AG09309 (cell line): ENCODE measurements around the gene RBKS.
A peak's percentile ranks its signal among the peaks of the same experiment; 100 is the strongest.

Experiments
- DNase-seq: peaks from one replicate; pipeline ENCODE4 v3.0.0-alpha.2; 2010; ENCODE audit warnings: low read depth
- H3K4me3 ChIP-seq: 2 replicates; pipeline ENCODE4 v1.5.1; 2011; ENCODE audit warnings: mild to moderate bottlenecking, low read depth, low read length, moderate library complexity; ENCODE audit not compliant: control insufficient read depth
- TF ChIP-seq, protein P1 (sequence below): IDR thresholded peaks from 2 replicates; pipeline ENCODE4 v1.5.1; 2011; ENCODE audit warnings: mild to moderate bottlenecking, low read depth, low read length, inconsistent platforms; ENCODE audit not compliant: insufficient read depth, control insufficient read depth; ENCODE audit errors: missing control alignments

RBKS gene

GRCh38 chr2:27804146-27804545, 86.0 kb downstream of the RBKS start:
- TF ChIP-seq, protein P1, sequence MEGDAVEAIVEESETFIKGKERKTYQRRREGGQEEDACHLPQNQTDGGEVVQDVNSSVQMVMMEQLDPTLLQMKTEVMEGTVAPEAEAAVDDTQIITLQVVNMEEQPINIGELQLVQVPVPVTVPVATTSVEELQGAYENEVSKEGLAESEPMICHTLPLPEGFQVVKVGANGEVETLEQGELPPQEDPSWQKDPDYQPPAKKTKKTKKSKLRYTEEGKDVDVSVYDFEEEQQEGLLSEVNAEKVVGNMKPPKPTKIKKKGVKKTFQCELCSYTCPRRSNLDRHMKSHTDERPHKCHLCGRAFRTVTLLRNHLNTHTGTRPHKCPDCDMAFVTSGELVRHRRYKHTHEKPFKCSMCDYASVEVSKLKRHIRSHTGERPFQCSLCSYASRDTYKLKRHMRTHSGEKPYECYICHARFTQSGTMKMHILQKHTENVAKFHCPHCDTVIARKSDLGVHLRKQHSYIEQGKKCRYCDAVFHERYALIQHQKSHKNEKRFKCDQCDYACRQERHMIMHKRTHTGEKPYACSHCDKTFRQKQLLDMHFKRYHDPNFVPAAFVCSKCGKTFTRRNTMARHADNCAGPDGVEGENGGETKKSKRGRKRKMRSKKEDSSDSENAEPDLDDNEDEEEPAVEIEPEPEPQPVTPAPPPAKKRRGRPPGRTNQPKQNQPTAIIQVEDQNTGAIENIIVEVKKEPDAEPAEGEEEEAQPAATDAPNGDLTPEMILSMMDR = no peak
- no peak overlapping the region for H3K4me3 ChIP-seq
- DNase-seq = no peak

DNA sequence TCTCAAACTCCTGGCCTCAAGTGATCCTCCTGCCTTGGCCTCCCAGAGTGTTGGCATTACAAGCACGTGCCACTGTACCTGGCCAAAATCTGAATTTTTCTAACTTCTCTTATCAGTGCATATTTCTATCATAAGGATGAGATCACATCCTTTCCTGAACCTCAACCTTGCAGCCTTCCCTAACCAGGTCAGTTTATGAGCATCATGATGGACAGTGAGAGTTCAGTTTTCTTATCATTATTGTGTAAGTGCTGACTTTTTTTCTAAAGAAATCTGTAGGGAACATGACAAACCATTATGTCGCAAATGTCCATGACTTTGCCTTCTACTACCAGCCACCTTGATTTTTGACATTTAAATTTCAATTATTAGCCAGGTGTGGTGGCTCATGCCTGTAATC, 87.1 kb downstream of the RBKS start:
- no peak overlapping the region for H3K4me3 ChIP-seq
- TF ChIP-seq, protein P1 = no peak
- DNase-seq = no peak

DNA sequence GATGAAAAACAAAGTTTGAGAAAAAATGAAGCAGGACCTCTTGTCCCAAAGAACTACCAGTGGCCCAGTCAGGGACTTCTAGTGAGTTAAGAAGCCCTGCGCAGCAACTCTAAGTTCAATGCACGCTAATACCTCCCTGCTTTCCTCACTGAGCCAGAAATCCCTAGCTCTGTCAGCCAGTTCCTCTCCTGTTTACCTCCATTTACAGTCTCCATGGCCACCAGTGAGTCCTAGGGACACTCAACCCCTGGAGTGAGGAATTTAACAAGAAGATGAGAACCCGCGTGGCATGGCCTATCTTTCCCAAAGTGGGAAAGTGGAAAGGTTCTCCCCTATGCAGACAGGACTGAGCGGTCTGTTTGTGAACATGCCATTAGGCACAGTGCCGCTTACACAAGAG, 87.6 kb downstream of the RBKS start:
- H3K4me3 ChIP-seq = no peak overlapping the region
- TF ChIP-seq, protein P1 = no peak
- DNase-seq = no peak

DNA sequence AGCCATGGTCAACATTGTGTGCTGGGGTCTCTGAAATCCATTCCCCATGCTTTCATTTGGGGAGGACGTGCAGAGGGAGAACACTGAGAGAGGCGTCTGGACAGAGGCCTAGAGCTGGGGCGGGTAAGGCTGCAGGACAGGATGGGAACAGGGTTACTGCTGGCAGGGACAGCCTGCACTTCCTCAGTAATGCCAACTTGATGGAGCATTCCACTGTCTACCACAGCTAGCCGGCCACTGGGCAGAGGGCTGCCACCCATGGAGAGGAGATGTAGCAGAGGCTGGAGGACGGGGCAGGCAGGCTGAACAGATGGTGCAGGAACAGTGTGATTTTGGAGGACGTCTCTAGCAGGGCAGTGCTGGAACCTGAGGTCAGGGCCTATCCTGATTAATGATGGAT, 89.3 kb downstream of the RBKS start:
- no peak for DNase-seq
- TF ChIP-seq, protein P1 = no peak
- H3K4me3 ChIP-seq = no peak overlapping the region

DNA sequence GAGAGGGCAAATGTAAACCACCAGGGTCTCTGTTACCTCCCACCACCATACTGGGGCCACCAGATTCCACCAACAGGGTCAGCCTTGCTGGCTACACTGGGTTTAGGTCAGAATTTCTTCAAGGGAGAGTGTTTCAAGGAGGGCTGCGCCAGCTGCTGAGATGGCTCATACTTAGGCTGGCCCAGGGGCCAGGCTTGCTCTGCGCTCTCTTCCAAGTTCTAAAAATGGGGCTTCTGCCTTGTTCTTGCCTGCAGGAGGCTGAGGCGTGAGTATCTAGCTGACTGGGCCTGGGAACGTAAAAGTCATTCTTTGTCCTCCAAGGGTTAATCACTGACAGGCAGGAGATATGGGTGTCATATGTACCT, 90.6 kb downstream of the RBKS start:
- TF ChIP-seq, protein P1 = peak; percentile 2
- no peak overlapping the region for H3K4me3 ChIP-seq
- DNase-seq = no peak

DNA sequence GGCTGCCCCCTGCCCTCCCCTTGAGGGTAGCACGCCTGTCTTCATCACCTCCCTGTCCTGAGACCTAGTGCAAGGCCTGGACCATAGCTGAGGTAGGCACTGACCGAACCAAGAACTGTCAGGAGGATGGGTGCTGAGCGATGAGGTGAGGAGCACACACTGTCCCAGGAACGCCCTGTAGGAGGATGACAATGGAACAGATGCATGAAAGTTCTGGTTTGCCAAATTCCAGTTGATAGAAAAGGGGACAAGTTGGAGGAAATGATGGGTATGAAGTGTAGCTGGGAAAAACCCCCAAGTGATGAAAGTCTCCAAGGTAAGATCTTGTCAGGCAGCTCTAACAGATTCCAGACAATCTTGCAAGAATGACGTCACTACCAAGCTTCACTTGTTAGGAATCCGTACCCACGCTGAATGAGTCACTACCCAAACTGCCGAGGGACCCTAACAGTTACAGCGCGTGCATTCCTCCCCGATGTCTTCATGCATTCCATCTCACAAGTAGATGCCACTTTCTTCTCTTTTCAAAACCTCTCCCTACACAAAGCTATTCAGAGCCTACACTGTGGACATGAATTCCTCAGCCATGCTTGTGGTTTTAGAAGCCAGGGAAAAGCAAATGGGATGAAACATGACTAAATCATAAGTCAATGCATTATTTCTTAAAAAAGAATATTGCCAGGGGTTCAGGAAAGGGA, 91.1 kb downstream of the RBKS start:
- DNase-seq = peak; percentile 100
- H3K4me3 ChIP-seq = no peak overlapping the region
- TF ChIP-seq, protein P1 = no peak

DNA sequence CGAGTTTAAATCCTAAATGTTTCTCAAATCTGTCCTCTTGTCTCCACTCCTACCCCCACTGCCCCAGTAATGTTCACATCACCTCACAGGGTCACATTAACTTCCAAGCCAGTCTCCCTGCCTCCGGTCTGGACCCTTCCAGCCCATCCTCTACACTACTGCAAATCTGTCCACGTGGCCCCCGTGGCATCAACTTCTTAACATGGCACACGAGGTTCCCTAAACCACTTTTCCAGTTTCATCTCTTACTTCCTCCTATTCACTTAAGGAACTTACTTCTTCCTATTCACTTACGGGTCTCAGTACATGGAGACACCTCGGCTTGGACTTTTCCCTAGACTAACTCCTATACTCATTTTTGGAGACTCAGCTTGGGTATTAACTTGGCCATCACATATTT, 91.7 kb downstream of the RBKS start:
- DNase-seq = no peak
- TF ChIP-seq, protein P1 = no peak
- no peak overlapping the region for H3K4me3 ChIP-seq
